Measurements from ENCODE around the gene KCNQ1OT1. TPM values are rescaled to one million over a fixed set of nuclear protein-coding genes. Genes with fewer than 3 reads are reported as not detected.

The KCNQ1OT1 gene
- total RNA-seq, 1 donor from 2014 or later, result 7.0 TPM

- no peak for DNase-seq (ENCODE audit: extremely low spot score, unreplicated experiment)
- TF ChIP-seq CTCF (conservative IDR thresholded peaks at IDR 0.05), result no peak
- Mint-ChIP-seq H3K27ac (no peak overlapping the region), H3K4me1 (ENCODE audit: unreplicated experiment) (no peaks in the 10 kb centered on the region), H3K4me3 (no peak overlapping the region), H3K36me3 (no peaks in the 10 kb centered on the region), H3K27me3 (no peaks in the 10 kb centered on the region), H3K9me3 (no peaks in the 10 kb centered on the region)
Observed at GRCh38 chr11:2580061-2580421, 119.8 kb downstream of the KCNQ1OT1 start.

GRCh38 chr11:2579315-2580060 is 120.3 kb downstream of the KCNQ1OT1 start:
- Mint-ChIP-seq H3K36me3 (no peaks in the 10 kb centered on the region), H3K9me3 (no peaks in the 10 kb centered on the region), H3K27ac (no peak overlapping the region), H3K4me3 (no peak overlapping the region), H3K4me1 (ENCODE audit: unreplicated experiment) (no peaks in the 10 kb centered on the region), H3K27me3 (no peaks in the 10 kb centered on the region)
- DNase-seq (ENCODE audit: extremely low spot score, unreplicated experiment), result peak; percentile 63
- no peak for TF ChIP-seq CTCF (conservative IDR thresholded peaks at IDR 0.05)

- Mint-ChIP-seq H3K36me3 (no peaks in the 10 kb centered on the region), H3K27me3 (no peaks in the 10 kb centered on the region), H3K4me3 (no peak overlapping the region), H3K27ac (no peak overlapping the region), H3K9me3 (no peaks in the 10 kb centered on the region), H3K4me1 (ENCODE audit: unreplicated experiment) (no peaks in the 10 kb centered on the region)
- peak; percentile 65 for DNase-seq (ENCODE audit: extremely low spot score, unreplicated experiment)
- TF ChIP-seq CTCF (conservative IDR thresholded peaks at IDR 0.05), result no peak
Observed at GRCh38 chr11:2578929-2579270, 120.9 kb downstream of the KCNQ1OT1 start.

GRCh38 chr11:2577991-2578928 is 121.5 kb downstream of the KCNQ1OT1 start:
- Mint-ChIP-seq H3K27me3 (no peaks in the 10 kb centered on the region), H3K9me3 (no peaks in the 10 kb centered on the region), H3K36me3 (no peaks in the 10 kb centered on the region), H3K27ac (no peak overlapping the region), H3K4me3 (no peak overlapping the region), H3K4me1 (ENCODE audit: unreplicated experiment) (no peaks in the 10 kb centered on the region)
- DNase-seq (ENCODE audit: extremely low spot score, unreplicated experiment), result peak; percentile 68
- TF ChIP-seq CTCF (conservative IDR thresholded peaks at IDR 0.05), result no peak

- Mint-ChIP-seq H3K27me3 (no peaks in the 10 kb centered on the region), H3K4me3 (no peak overlapping the region)
Observed at GRCh38 chr11:2577031-2577990, 122.5 kb downstream of the KCNQ1OT1 start.

More at GRCh38 chr11:2577031-2577990, 122.5 kb downstream of the KCNQ1OT1 start:
- no peaks in the 10 kb centered on the region for H3K9me3 Mint-ChIP-seq
- no peaks in the 10 kb centered on the region for H3K36me3 Mint-ChIP-seq
- no peaks in the 10 kb centered on the region for H3K4me1 Mint-ChIP-seq (ENCODE audit: unreplicated experiment)
- TF ChIP-seq CTCF (conservative IDR thresholded peaks at IDR 0.05), result no peak
- H3K27ac Mint-ChIP-seq, result no peak overlapping the region
- DNase-seq (ENCODE audit: extremely low spot score, unreplicated experiment), result peak; percentile 68

All from type B pancreatic cell (in vitro differentiated cells).